T-cell (primary cell): ENCODE measurements around the gene TLE4. TPM values are rescaled to one million over a fixed set of nuclear protein-coding genes. Genes with fewer than 3 reads are reported as not detected.

Source experiments
- ATAC-seq, 4 experiments: fragments of 200-7000 bp in 3 of 4; fragments of 150-1000 bp in 1 of 4; cut with Tn5 transposase; replicated peaks in 1 of 4; 1 replicate in 3 of 4; 2 replicates in 1 of 4; pipeline ENCODE4 v1.10.0; 2021; ENCODE audit warnings: moderate library complexity in 3 of 4, mild to moderate bottlenecking in 2 of 4, moderate number of reproducible peaks in 1 of 4
- CTCF ChIA-PET, 2 donors: fragments of 300-600 bp; sonication (Branson Sonifier 250); formaldehyde crosslinking; loops; one replicate each; lab custom pipeline; 2022; ENCODE audit warnings: antibody characterized with exemption in 2 of 2; lab: Charles Lee
- POLR2A ChIA-PET, 2 donors: fragments of 300-600 bp; sonication (Branson Sonifier 250); formaldehyde crosslinking; loops; one replicate each; lab custom pipeline; 2022; ENCODE audit warnings: antibody characterized with exemption in 2 of 2; lab: Charles Lee
- DNase-seq, 35 experiments: peaks; one replicate each; pipeline versions ENCODE4 v3.0.0 to v3.0.0-alpha.2; 2013 to 2023
- H3K27ac ChIP-seq: one replicate; pipeline ENCODE4 v1.5.1; 2013; ENCODE audit warnings: low read length
- H3K27me3 ChIP-seq, 2 experiments: replicated peaks in 1 of 2; 1 replicate in 1 of 2; 2 replicates in 1 of 2; pipeline versions ENCODE4 v1.6.1 to v1.7.0; 2013; ENCODE audit warnings: low read length in 1 of 2, mixed read lengths in 1 of 2; ENCODE audit not compliant: control insufficient read depth in 2 of 2, insufficient read depth in 2 of 2; ENCODE audit errors: extremely low read depth in 1 of 2
- H3K36me3 ChIP-seq, 2 donors: 1 replicate in 1 of 2; 2 replicates in 1 of 2; pipeline versions ENCODE4 v1.6.1 to v1.7.0; 2013; ENCODE audit warnings: low read length in 1 of 2; ENCODE audit not compliant: control insufficient read depth in 2 of 2, insufficient read depth in 1 of 2; ENCODE audit errors: extremely low read depth in 1 of 2
- H3K4me1 ChIP-seq, 2 experiments: 1 replicate in 1 of 2; 2 replicates in 1 of 2; pipeline versions ENCODE4 v1.6.1 to v1.7.0; 2013; ENCODE audit warnings: low read length in 2 of 2, mixed read lengths in 1 of 2; ENCODE audit not compliant: insufficient read depth in 2 of 2, control insufficient read depth in 1 of 2; ENCODE audit errors: extremely low read depth in 1 of 2
- H3K4me3 ChIP-seq, 2 donors: 1 replicate in 1 of 2; 2 replicates in 1 of 2; pipeline versions ENCODE4 v1.5.1 to v1.7.0; 2013; ENCODE audit warnings: mild to moderate bottlenecking in 2 of 2, low read length in 1 of 2, moderate library complexity in 1 of 2; ENCODE audit not compliant: control insufficient read depth in 1 of 2; ENCODE audit errors: extremely low read depth in 1 of 2
- H3K9me3 ChIP-seq: 2 replicates; pipeline ENCODE4 v1.7.0; 2013
- H3K27ac Mint-ChIP-seq, 2 donors: one replicate each; pipeline ENCODE4 v1.8.0; 2020 to 2021; ENCODE audit warnings: mild to moderate bottlenecking in 2 of 2, mixed read lengths in 2 of 2
- H3K27me3 Mint-ChIP-seq, 2 donors: one replicate each; pipeline ENCODE4 v1.8.0; 2021 to 2022; ENCODE audit warnings: mixed read lengths in 2 of 2
- H3K36me3 Mint-ChIP-seq: one replicate; pipeline ENCODE4 v1.8.0; 2021; ENCODE audit warnings: mixed read lengths
- H3K4me1 Mint-ChIP-seq, 3 donors: one replicate each; pipeline ENCODE4 v1.8.0; 2020 to 2022; ENCODE audit warnings: mixed read lengths in 3 of 3, mild to moderate bottlenecking in 1 of 3
- H3K4me3 Mint-ChIP-seq, 3 donors: one replicate each; pipeline ENCODE4 v1.8.0; 2020 to 2022; ENCODE audit warnings: mild to moderate bottlenecking in 3 of 3, mixed read lengths in 3 of 3, moderate library complexity in 3 of 3
- H3K9me3 Mint-ChIP-seq, 3 donors: one replicate each; pipeline ENCODE4 v1.8.0; 2020 to 2022; ENCODE audit warnings: mixed read lengths in 3 of 3
- WGBS: methylation state at CpG from one replicate; pipeline ENCODE4 v1.1.5; 2013; ENCODE audit warnings: missing lambda C conversion rate; ENCODE audit not compliant: insufficient coverage; 5-methylcytosine and 5-hydroxymethylcytosine counted together
- total RNA-seq, 35 experiments: library from RNA in 6 of 35; stranded (reverse) in 6 of 35; fragments of 120-200 nt in 1 of 35; gene quantifications; one replicate each; pipeline versions ENCODE4 v1.2.1 to v1.2.4 and lab custom pipeline; 2013 to 2026

The TLE4 gene
- total RNA-seq, 5 donors from 2014 or later (not counting 1 experiment from before 2014, with no cell fraction given), result 65.9 to 138 (median 78.7) TPM

- Histone ChIP-seq H3K4me3 (no peak overlapping the region), H3K4me1 (no peaks in the 10 kb centered on the region), H3K36me3 (no peaks in the 10 kb centered on the region), H3K27ac (no peak overlapping the region), H3K27me3 (peaks cover 0 to under 1% of the 10 kb centered on the region in 2 experiments), H3K9me3 (no peaks in the 10 kb centered on the region)
- no peak overlapping the region for H3K4me3 Mint-ChIP-seq
- CTCF ChIA-PET, result interaction anchor here in 1 of 2 donors (0.5 to 0.6 kb wide), 2 partner anchors 173 to 1191 kb away, joined by 5 to 12 read pairs; no protein-coding TSS in a partner anchor
- H3K9me3 Mint-ChIP-seq, result no peaks in the 10 kb centered on the region
- no peaks in the 10 kb centered on the region for H3K36me3 Mint-ChIP-seq
- 20% methylated on average over 1 of the region's 3 CpGs for WGBS
- no peak for ATAC-seq
- no peak for DNase-seq
- H3K27ac Mint-ChIP-seq, result no peak overlapping the region
- POLR2A ChIA-PET, result interaction anchor here (0.6 kb wide), 2 partner anchors 88 to 100 kb away, joined by 3 read pairs; no protein-coding TSS in a partner anchor
- peaks cover 0 to 14% of the 10 kb centered on the region in 2 donors for H3K27me3 Mint-ChIP-seq
- H3K4me1 Mint-ChIP-seq, result peaks cover 0 to 2% (median 2%) of the 10 kb centered on the region in 3 donors
These were observed 12.1 kb upstream of the TLE4 start for GRCh38 chr9:79559495-79560181.

- Histone ChIP-seq H3K36me3 (no peaks in the 10 kb centered on the region), H3K27me3 (peaks cover 0 to 4% of the 10 kb centered on the region in 2 experiments), H3K9me3 (no peaks in the 10 kb centered on the region), H3K27ac (no peak overlapping the region), H3K4me1 (no peaks in the 10 kb centered on the region), H3K4me3 (no peak overlapping the region)
- ATAC-seq (no peak), DNase-seq (no peak)
- ChIA-PET CTCF (interaction anchor here in 1 of 2 donors (1.0 kb wide), 2 partner anchors 9 kb away, joined by 3 read pairs; partner anchors contain the start of gene TLE4), POLR2A (no interaction called here)
- Mint-ChIP-seq H3K36me3 (no peaks in the 10 kb centered on the region), H3K4me1 (peaks cover 0 to 7% (median 2%) of the 10 kb centered on the region in 3 donors), H3K27ac (no peak overlapping the region), H3K4me3 (no peak overlapping the region), H3K27me3 (peaks cover 3 to 16% of the 10 kb centered on the region in 2 donors), H3K9me3 (no peaks in the 10 kb centered on the region)
- WGBS, result no CpG with 5 or more reads among the region's 5 CpGs
These were observed 8.9 kb upstream of the TLE4 start for GRCh38 chr9:79562749-79563386.

GRCh38 chr9:79564105-79564504 lies 7.7 kb upstream of the TLE4 start:
- ChIA-PET POLR2A (no interaction called here), CTCF (no interaction called here)
- Histone ChIP-seq H3K27me3 (peaks cover 0 to 4% of the 10 kb centered on the region in 2 experiments), H3K36me3 (no peaks in the 10 kb centered on the region), H3K4me3 (no peak overlapping the region), H3K9me3 (no peaks in the 10 kb centered on the region), H3K4me1 (no peaks in the 10 kb centered on the region), H3K27ac (no peak overlapping the region)
- H3K4me1 Mint-ChIP-seq, result peaks cover 0 to 7% (median 2%) of the 10 kb centered on the region in 3 donors
- no peak overlapping the region for H3K27ac Mint-ChIP-seq
- no peaks in the 10 kb centered on the region for H3K36me3 Mint-ChIP-seq
- WGBS, result no CpG with 5 or more reads among the region's 2 CpGs
- ATAC-seq (no peak), DNase-seq (no peak)
- no peaks in the 10 kb centered on the region for H3K9me3 Mint-ChIP-seq
- H3K4me3 Mint-ChIP-seq, result no peak overlapping the region
- H3K27me3 Mint-ChIP-seq, result peaks cover 3 to 16% of the 10 kb centered on the region in 2 donors

- H3K27ac ChIP-seq, result no peak overlapping the region
- peaks cover 0 to 8% of the 10 kb centered on the region in 2 experiments for H3K27me3 ChIP-seq
- no peaks in the 10 kb centered on the region for H3K36me3 Mint-ChIP-seq
- no peaks in the 10 kb centered on the region for H3K9me3 ChIP-seq
- H3K4me3 ChIP-seq, result no peak overlapping the region
- no peaks in the 10 kb centered on the region for H3K36me3 ChIP-seq
- no peak overlapping the region for H3K4me3 Mint-ChIP-seq
- ATAC-seq (peak in 1 of 4 experiments; percentile 44), DNase-seq (no peak)
- H3K27ac Mint-ChIP-seq, result no peak overlapping the region
- H3K27me3 Mint-ChIP-seq, result peaks cover 3 to 22% of the 10 kb centered on the region in 2 donors
- peaks cover under 1 to 4% of the 10 kb centered on the region in 2 experiments for H3K4me1 ChIP-seq
- 25% methylated on average over 1 of the region's 2 CpGs for WGBS
- no peaks in the 10 kb centered on the region for H3K9me3 Mint-ChIP-seq
- peaks cover 0 to 11% (median 5%) of the 10 kb centered on the region in 3 donors for H3K4me1 Mint-ChIP-seq
- CTCF ChIA-PET, result interaction anchor here in 1 of 2 donors (0.5 kb wide), 1 partner anchor 154 kb away, joined by 3 read pairs; no protein-coding TSS in a partner anchor
- POLR2A ChIA-PET, result no interaction called here
These were observed 6.5 kb upstream of the TLE4 start for GRCh38 chr9:79565245-79565644.

- peaks cover 0 to 14% (median 8%) of the 10 kb centered on the region in 3 donors for H3K4me1 Mint-ChIP-seq
- H3K36me3 Mint-ChIP-seq, result no peaks in the 10 kb centered on the region
- Histone ChIP-seq H3K9me3 (no peaks in the 10 kb centered on the region), H3K27me3 (peaks cover 0 to 14% of the 10 kb centered on the region in 2 experiments), H3K4me1 (peaks cover 3 to 9% of the 10 kb centered on the region in 2 experiments), H3K36me3 (no peaks in the 10 kb centered on the region), H3K27ac (no peak overlapping the region), H3K4me3 (no peak overlapping the region)
- CTCF ChIA-PET, result interaction anchor here (0.6 to 1.2 kb wide), 3 partner anchors 23 to 422 kb away, joined by 3 read pairs; no protein-coding TSS in a partner anchor
- POLR2A ChIA-PET, result interaction anchor here in 1 of 2 donors (0.6 to 0.8 kb wide), 2 partner anchors 11 to 24 kb away, joined by 3 read pairs; no protein-coding TSS in a partner anchor
- peaks cover 3 to 18% of the 10 kb centered on the region in 2 donors for H3K27me3 Mint-ChIP-seq
- WGBS, result no CpG with 5 or more reads among the region's 2 CpGs
- no peak overlapping the region for H3K4me3 Mint-ChIP-seq
- H3K27ac Mint-ChIP-seq, result no peak overlapping the region
- ATAC-seq (no peak), DNase-seq (no peak)
- no peaks in the 10 kb centered on the region for H3K9me3 Mint-ChIP-seq
These were observed 4.1 kb upstream of the TLE4 start for GRCh38 chr9:79567671-79568098.
